Raji (cell line): Measurements from ENCODE around the gene ZNF814.

Experiments
- POLR2A ChIP-seq: IDR thresholded peaks from 2 replicates; pipeline ENCODE4 v1.6.1; 2011; ENCODE audit warnings: low read depth, low read length, control low read depth; ENCODE audit not compliant: insufficient read depth

ZNF814 gene

DNA sequence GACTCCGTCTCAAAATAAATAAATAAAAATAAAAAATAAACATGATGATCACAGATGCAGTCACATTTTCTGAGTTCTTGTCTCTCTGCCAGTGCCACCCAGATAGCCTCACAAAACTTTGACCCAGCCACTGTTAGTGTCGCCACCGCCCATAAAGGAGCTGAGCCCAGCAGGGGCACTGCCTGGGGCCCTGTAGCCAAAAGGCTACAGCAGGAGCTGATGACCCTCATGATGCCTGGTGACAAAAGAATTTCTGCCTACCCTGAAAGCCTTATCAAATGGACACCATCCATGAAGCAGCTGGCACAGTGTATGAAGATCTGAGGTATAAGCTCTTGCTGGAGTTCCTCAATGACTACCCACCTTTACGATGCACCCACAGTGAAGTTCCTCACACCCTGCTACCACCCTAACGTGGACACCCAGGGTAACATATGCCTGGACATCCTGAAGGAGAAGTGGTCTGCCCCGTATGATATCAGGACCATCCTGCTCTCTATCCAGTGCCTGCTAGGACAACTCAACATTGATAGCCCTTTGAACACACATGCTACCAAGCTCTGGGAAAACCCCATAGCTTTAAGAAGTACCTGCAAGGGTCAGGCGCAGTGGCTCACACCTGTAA, 20.9 kb downstream of the ZNF814 start:
- TF ChIP-seq POLR2A: no peak

DNA sequence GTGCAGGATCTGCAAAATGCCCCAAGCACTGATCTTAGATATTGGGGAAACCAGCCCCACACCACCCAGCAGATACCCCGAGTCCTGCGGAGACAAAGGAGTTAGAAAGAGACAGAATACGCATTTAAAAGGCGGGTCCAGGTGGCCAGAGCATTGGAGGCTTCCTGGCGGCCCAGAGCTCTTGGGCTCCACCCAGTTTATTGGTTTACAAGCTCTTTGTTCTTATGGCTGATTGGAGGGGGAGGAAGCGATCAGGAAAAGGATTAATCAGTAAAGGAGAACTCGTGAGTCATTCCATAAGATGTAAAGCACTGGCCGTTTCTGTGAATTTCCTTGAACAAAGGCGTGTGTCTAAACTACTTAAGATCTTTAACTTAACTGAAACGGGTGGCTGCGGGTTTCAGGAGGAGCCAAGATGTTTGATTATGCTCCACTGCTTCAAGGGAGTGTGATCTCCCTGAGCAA, 38.3 kb downstream of the ZNF814 start:
- no peak for TF ChIP-seq POLR2A

DNA sequence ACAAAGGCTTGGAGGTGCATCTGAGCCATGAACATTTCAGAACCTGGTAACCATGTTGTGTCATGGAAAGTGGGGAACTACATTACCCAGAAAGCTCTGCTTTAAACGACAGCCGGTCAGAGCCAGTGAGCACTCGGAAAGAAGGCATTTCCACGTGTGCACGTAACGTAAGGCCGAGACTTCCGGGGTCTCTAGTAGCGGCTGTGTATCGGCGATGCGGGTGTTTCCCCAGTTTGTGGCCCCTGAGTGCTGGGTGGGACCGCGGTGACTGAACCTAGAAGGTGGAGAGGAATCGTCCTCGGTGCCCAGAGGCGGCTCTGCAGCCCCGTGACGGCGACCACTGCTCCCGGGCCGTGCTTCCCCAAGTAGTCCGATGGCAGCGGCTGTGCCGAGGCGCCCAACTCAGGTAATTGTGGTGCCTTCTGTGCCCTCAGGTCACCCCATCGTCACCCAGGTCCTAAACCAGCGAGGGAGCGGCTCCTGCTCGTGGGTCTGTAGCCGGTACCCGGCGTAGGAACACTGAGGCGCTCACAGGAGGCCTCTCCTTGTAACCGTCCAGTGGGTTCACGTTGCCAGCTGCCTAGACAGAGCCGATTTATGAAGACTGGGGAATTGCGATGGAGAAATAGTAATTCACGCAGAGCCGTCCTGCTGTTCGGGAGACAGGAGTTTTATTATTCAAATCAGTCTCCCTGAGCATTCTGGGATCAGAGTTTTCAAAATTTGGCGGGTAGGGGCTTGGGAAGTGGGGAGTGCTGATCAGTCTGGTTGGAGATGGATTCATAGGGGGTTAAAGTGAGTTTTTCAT, 39.0 kb downstream of the ZNF814 start, which contains the start of gene ZNF587:
Gene ZNF587, plus strand, starts transcription at position 194 of the 808 bp plus-strand sequence. Its CDS starts 180 bp downstream, at position 374.
- peak; percentile 54; the same call in 1 of the 2 replicates for TF ChIP-seq POLR2A

DNA sequence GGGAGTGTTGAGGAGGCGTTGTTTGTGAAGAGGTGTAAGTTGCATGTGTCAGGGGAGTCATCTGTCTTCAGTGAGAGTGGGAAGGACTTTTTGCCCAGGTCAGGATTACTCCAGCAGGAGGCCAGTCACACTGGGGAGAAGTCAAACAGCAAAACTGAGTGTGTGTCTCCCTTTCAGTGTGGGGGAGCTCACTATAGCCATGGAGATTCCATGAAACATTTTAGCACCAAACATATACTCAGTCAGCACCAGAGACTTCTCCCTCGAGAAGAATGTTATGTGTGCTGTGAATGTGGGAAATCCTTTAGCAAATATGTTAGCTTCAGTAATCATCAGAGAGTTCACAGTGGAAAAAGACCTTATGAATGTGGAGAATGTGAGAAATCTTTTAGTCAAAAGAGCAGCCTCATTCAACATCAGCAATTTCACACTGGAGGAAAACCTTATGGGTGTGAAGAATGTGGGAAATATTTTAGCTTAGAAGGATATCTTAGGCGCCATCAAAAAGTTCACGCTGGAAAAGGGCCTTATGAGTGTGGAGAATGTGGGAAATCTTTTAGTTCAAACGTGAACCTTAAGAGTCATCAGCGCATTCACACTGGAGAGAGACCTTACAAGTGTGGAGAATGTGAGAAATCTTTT, 47.6 kb downstream of the ZNF814 start:
- no peak for TF ChIP-seq POLR2A

DNA sequence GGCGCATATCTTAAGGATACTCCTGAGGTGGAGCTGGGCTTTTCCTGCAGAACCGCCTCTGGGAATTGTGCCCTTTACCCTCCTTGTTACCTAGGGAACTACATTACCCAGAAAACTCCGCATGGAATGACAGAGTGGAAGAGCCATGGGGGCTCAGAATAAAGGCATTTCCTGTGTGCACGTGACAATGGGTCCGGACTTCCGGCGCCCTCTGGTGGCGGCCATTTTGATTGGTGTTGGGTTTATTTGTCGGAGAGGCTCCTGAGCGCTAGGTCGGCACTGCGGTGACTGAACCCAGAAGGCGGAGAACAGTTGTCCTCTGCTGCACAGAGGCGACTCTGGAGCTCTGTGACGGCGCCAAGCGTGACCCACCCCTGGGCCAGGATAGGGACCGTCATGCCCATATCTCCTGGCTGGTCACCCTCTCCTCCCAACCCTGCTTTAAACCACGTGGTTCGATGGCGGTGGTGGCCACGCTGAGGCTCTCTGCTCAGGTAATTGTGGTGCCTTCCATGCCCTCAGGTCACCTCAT, 58.7 kb downstream of the ZNF814 start, which contains the start of gene ZNF587B:
Gene ZNF587B, plus strand, starts transcription at position 229 of the 532 bp plus-strand sequence. Its CDS starts 230 bp downstream, at position 459.
- no peak for TF ChIP-seq POLR2A

DNA sequence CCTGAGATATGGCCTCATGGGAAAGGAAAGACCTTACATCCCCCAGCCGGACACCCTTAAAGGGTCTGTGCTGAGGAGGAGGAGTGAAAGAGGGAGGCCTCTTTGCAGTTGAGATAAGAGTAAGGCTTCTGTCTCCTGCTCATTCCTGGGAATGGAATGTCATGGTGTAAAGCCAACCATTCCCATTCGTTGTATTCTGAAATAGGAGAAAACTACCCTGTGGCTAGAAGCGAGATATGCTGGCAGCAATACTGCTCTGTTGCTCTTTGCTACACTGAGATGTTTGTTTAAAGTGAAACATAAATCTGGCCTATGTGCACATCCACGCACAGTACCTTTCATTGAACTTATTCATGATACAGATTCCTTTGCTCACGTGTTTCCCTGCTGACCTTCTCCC, 59.5 kb downstream of the ZNF814 start:
- TF ChIP-seq POLR2A: no peak

DNA sequence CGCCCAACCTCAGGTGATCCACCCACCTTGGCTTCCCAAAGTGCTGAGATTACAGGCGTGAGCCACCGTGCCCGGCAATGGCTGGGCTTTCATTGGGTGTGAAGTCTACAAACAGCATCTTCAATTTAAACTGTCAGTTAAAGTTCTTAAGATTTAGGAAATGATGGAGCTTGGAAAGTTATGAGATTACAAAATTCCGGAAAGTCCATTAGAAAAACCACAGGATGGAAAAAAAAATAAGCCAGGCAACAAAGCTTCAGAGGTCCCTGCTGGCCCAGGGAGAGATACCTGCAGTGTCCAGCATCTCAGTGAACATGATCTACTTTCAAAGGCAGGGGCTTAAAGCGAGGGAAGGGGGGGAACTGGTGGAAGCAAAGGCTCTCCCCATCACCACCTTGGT, 63.3 kb downstream of the ZNF814 start:
- no peak for TF ChIP-seq POLR2A

DNA sequence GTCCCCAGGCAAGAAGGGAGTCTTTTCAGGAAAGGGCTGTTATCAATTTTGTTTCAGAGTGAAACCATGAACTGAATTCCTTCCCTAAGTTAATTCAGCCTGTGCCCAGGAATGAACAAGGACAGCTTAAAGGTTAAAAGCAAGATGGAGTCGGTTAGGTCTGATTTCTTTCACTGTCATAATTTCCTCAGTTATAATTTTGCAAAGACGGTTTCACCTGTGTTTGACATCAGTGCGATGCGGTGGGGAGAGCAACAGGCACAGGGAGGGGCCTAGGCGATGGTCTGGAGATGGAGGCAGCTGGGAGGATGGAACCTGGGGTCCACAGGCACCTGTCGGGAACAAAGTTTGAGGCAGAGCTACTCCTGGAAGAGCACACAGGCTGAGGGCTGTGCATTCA, 68.2 kb downstream of the ZNF814 start:
- no peak for TF ChIP-seq POLR2A

DNA sequence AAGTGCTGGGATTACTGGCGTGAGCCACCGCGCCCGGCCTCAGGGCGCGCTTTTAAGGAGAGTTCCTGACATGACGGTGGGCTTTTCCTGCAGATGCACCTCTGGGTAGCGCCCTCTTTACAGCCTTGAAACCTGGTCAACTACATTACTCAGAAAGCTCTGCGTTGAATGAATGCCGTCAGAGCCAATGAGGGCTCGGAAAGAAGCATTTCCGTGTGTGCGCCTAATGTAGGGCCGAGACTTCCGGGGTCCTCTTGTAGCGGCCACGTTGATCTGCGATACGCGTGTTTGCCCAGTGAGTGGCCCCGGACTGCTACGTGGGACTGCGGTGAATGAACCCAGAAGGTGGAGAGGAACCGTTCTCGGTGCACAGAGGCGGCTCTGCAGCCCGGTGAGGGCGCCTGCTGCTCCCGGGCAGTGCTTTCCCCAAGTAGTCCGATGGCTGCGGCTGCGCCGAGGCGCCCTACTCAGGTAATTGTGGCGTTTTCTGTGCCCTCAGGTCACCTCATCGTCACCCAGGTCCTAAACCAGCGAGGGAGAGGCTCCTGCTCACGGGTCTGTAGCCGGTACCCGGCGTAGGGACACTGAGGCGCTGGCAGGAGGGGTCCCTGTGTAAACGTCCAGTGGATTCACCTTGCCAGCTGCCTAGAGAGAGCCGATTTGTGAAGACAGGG, 69.2 kb downstream of the ZNF814 start:
- TF ChIP-seq POLR2A: peak; percentile 95

DNA sequence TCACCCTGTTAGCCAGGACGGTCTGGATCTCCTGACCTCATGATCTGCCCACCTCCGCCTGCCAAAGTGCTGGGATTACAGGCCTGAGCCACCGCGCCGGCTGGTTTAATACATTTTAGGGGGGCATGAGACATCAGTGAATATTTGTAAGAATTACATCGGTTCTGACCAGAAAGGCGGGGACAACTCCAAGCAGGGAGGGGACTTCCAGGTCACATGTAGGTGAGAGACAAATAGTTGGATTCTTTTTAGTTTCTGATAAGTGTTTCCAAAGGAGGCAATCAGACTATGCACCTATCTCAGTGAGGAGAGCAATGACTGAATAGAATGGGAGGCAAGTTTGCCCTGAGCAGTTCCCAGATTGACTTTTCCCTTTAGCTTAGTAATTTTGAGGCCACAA, 70.5 kb downstream of the ZNF814 start:
- no peak for TF ChIP-seq POLR2A

DNA sequence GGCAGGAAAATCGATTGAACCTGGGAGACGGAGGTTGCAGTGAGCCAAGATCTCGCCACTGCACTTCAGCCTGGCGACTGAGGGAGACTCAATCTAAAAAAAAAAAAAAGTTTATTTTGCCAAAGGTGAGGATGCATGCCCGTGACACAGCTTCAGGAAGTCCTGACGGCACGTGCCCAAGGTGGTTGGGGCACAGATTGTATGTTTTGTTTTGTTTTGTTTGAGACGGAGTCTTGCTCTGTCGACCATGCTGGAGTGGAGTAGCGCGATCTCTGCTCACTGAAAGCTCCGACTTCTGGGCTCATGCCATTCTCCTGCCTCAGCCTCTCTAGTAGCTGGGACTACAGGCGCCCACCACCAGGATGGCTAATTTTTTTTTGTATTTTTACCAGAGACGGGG, 70.9 kb downstream of the ZNF814 start:
- no peak for TF ChIP-seq POLR2A

DNA sequence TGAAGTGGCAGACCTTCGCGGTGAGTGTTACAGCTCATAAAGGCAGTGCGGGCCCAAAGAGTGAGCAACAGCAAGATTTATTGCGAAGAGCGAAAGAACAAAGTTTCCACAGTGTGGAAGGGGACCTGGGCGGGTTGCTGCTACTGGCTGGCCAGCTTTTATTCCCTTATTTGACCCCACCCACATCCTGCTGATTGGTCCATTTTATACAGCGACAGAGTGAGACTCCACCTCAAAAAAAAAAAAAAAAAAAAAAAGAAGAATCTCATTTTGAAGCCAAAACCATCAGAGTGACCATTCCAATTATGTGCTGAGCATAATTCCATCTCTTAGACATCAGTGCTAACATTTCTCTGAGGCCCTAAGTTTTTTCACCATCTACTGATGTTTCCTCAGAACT, 72.2 kb downstream of the ZNF814 start:
- TF ChIP-seq POLR2A: no peak

DNA sequence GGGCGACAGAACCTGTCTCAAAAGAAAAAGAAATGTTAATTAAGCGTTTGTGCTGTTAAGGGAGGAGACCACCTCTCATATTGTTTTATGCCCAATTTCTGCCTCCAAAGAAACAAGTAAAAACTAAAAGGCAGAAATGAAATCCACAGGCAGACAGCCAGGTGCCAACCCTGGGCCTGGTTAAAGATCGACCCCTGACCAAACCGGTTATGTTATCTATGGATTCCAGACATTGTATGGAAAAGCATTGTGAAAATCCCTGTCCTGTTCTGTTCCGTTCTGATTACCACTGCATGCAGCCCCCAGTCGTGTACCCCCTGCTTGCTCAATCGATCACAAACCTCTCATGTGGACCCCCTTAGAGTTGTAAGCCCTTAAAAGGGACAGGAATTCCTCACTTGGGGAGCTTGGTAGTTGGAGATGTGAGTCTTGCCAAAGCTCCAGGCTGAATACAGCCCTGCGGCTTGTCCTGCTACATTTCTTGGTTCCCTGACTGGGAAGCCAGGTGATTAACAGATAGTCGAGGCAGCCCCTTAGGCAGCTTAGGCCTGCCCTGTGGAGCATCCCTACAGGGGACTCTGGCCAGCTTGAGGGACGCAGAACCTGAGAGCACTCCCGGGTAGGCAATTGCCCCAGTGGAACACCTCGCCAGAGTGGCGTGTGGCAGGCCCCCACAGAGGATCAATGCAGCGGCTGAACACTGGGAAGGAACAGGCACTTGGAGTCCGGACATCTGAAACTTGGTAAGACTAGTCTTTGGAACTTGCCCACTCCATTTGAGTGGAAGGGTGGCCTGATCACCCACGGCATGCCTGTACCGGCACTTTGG, 73.4 kb downstream of the ZNF814 start:
- no peak for TF ChIP-seq POLR2A
